ENCODE results near the gene CYFIP1.

Gene CYFIP1

GRCh38 chr15:22846073-22846472 is 134.1 kb downstream of the CYFIP1 start:
- Histone ChIP-seq H3K9me3 (ENCODE audit: insufficient read depth, low read length) (no peaks in the 10 kb centered on the region), H3K4me2 (ENCODE audit: low read length) (no peak overlapping the region; the same call in 1 of the 2 replicates), H3K4me3 (ENCODE audit: low read length) (no peak overlapping the region), H4K20me1 (ENCODE audit: insufficient read depth, low read length) (peaks cover 74% of the 10 kb centered on the region), H3K4me1 (ENCODE audit: low read length) (peaks cover 34% of the 10 kb centered on the region), H2AFZ (ENCODE audit: low read depth, low read length) (no peak overlapping the region), H3K9ac (ENCODE audit: low read length) (no peak overlapping the region), H3K27me3 (ENCODE audit: low read depth, low read length) (no peaks in the 10 kb centered on the region), H3K27ac (ENCODE audit: low read length) (peak overlapping the region; percentile 87), H3K36me3 (replicated peaks; ENCODE audit: low read depth, low read length) (peaks cover 58% of the 10 kb centered on the region), H3K79me2 (ENCODE audit: low read length) (peaks cover 100% of the 10 kb centered on the region)
- no peak for TF ChIP-seq CTCF (IDR thresholded peaks at IDR 0.05; ENCODE audit: low read depth, low read length)
- no peak for TF ChIP-seq EZH2phosphoT487 (IDR thresholded peaks at IDR 0.05; ENCODE audit: low read depth)

- Histone ChIP-seq H3K27me3 (ENCODE audit: low read depth, low read length) (no peaks in the 10 kb centered on the region), H3K4me3 (ENCODE audit: low read length) (no peak overlapping the region), H3K4me1 (ENCODE audit: low read length) (peaks cover 40% of the 10 kb centered on the region), H3K4me2 (ENCODE audit: low read length) (peak overlapping the region; percentile 31), H4K20me1 (ENCODE audit: insufficient read depth, low read length) (peaks cover 73% of the 10 kb centered on the region), H3K27ac (ENCODE audit: low read length) (peak overlapping the region; percentile 87), H2AFZ (ENCODE audit: low read depth, low read length) (no peak overlapping the region), H3K36me3 (replicated peaks; ENCODE audit: low read depth, low read length) (peaks cover 56% of the 10 kb centered on the region), H3K9ac (ENCODE audit: low read length) (peak overlapping the region; percentile 47), H3K79me2 (ENCODE audit: low read length) (peaks cover 100% of the 10 kb centered on the region), H3K9me3 (ENCODE audit: insufficient read depth, low read length) (no peaks in the 10 kb centered on the region)
- TF ChIP-seq EZH2phosphoT487 (IDR thresholded peaks at IDR 0.05; ENCODE audit: low read depth) (no peak), CTCF (IDR thresholded peaks at IDR 0.05; ENCODE audit: low read depth, low read length) (no peak)
Observed at GRCh38 chr15:22845289-22845900, 134.8 kb downstream of the CYFIP1 start.

GRCh38 chr15:22844421-22845288 is 135.5 kb downstream of the CYFIP1 start:
- H3K4me2 ChIP-seq (ENCODE audit: low read length): peak overlapping the region; percentile 31
- H3K9ac ChIP-seq (ENCODE audit: low read length): peak overlapping the region; percentile 47
- H3K27me3 ChIP-seq (ENCODE audit: low read depth, low read length): no peaks in the 10 kb centered on the region
- peak overlapping the region; percentile 87 for H3K27ac ChIP-seq (ENCODE audit: low read length)
- peaks cover 49% of the 10 kb centered on the region for H3K36me3 ChIP-seq (replicated peaks; ENCODE audit: low read depth, low read length)
- no peaks in the 10 kb centered on the region for H3K9me3 ChIP-seq (ENCODE audit: insufficient read depth, low read length)
- peaks cover 100% of the 10 kb centered on the region for H3K79me2 ChIP-seq (ENCODE audit: low read length)
- H3K4me3 ChIP-seq (ENCODE audit: low read length): 0 out of 2 replicates have a peak overlapping the region, but pooled peaks have one; percentile 11
- peaks cover 66% of the 10 kb centered on the region for H4K20me1 ChIP-seq (ENCODE audit: insufficient read depth, low read length)
- no peak overlapping the region for H2AFZ ChIP-seq (ENCODE audit: low read depth, low read length)
- peaks cover 40% of the 10 kb centered on the region for H3K4me1 ChIP-seq (ENCODE audit: low read length)
- TF ChIP-seq CTCF (IDR thresholded peaks at IDR 0.05; ENCODE audit: low read depth, low read length) (no peak), EZH2phosphoT487 (IDR thresholded peaks at IDR 0.05; ENCODE audit: low read depth) (no peak)

- H3K4me2 ChIP-seq (ENCODE audit: low read length): peak overlapping the region; percentile 77
- TF ChIP-seq CTCF (IDR thresholded peaks at IDR 0.05; ENCODE audit: low read depth, low read length) (no peak), EZH2phosphoT487 (IDR thresholded peaks at IDR 0.05; ENCODE audit: low read depth) (no peak)
Observed at GRCh38 chr15:22839046-22839695, 141.0 kb downstream of the CYFIP1 start.

More at GRCh38 chr15:22839046-22839695, 141.0 kb downstream of the CYFIP1 start:
- Histone ChIP-seq H3K27ac (ENCODE audit: low read length) (peak overlapping the region; percentile 95), H3K4me1 (ENCODE audit: low read length) (peaks cover 21% of the 10 kb centered on the region), H3K27me3 (ENCODE audit: low read depth, low read length) (no peaks in the 10 kb centered on the region), H3K9ac (ENCODE audit: low read length) (peak overlapping the region; percentile 93), H3K79me2 (ENCODE audit: low read length) (peaks cover 57% of the 10 kb centered on the region), H3K4me3 (ENCODE audit: low read length) (peak overlapping the region; percentile 88), H4K20me1 (ENCODE audit: insufficient read depth, low read length) (peaks cover 28% of the 10 kb centered on the region), H3K9me3 (ENCODE audit: insufficient read depth, low read length) (no peaks in the 10 kb centered on the region), H3K36me3 (replicated peaks; ENCODE audit: low read depth, low read length) (peaks cover 23% of the 10 kb centered on the region), H2AFZ (ENCODE audit: low read depth, low read length) (no peak overlapping the region)
